ENCODE results near the gene AP2M1.

Gene AP2M1

DNA sequence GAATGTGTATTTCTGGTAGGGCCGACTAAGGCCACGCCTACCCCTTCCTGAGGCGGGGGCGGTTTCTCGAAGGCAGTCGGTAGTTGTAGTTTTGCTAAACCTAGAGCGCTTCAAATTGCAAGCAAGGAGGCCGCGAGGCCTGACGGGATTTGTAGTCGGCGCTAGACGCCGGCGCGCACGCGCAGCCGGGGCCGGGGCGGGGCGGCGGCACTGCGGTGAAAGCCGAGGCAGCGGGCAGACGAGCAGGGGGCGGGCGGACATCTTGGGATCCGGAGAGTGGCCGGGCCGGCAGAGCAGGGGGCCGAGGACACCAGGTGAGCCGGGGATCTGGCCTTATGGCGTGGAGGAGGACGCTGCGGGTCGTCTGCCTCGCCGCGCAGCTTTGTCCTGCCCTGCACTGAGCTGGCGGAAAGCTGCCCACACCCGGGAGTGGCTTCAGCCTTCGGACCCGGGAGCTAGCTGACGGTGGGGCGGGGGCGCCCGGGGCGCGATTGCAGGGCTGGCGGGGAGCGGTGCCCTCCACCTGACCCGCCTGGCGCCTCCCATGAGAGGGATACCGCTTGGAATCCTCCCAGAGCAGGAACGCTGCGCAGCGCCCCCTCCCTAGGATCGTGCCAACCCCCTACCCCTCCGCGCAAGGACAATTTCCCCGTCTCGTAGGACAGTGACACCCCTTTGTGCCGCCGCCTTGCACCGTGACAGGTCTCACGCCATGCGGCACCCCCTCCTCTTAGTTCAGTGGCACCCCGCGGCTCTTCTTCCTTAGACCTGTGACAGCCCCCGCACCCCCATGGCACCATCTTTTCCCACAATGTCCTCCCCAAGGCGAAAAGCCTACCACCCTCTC is at the start of gene AP2M1:
Gene AP2M1, plus strand, starts transcription at position 210 of the 847 bp plus-strand sequence. CDS start 2,139 bp downstream, outside the sequence.
- Histone ChIP-seq H3K27ac (ENCODE audit: low read length) (peak within 1 kb of the TSS; percentile 79), H3K4me1 (ENCODE audit: control insufficient read depth, insufficient read depth, low read length) (peaks cover 35% of the 10 kb centered on the region), H3K36me3 (ENCODE audit: control insufficient read depth in 2 of 2, insufficient read depth in 2 of 2, low read length in 2 of 2) (peaks cover 36 to 42% of the 10 kb centered on the region in 2 donors)

GRCh38 chr3:184126006-184126405 is 48.6 kb upstream of the AP2M1 start:
- H3K9me3 ChIP-seq (ENCODE audit: control insufficient read depth in 2 of 2, low read length in 2 of 2): no peaks in the 10 kb centered on the region
- no peaks in the 10 kb centered on the region for H3K36me3 ChIP-seq (ENCODE audit: control insufficient read depth in 2 of 2, insufficient read depth in 2 of 2, low read length in 2 of 2)
- no peak overlapping the region for H3K9ac ChIP-seq (ENCODE audit: low read length in 2 of 2)
- no peaks in the 10 kb centered on the region for H3K27me3 ChIP-seq (ENCODE audit: control insufficient read depth in 1 of 2, insufficient read depth in 2 of 2, low read length in 2 of 2)
- no peaks in the 10 kb centered on the region for H3K4me1 ChIP-seq (ENCODE audit: control insufficient read depth, insufficient read depth, low read length)
- no peak overlapping the region for H3K27ac ChIP-seq (ENCODE audit: low read length)
- no peak overlapping the region for H3K4me3 ChIP-seq (ENCODE audit: low read length in 2 of 2)

More for the DNA sequence above, at the start of gene AP2M1:
- Histone ChIP-seq H3K9ac (ENCODE audit: low read length in 2 of 2) (peak within 1 kb of the TSS; percentile 94 to 97), H3K27me3 (ENCODE audit: control insufficient read depth in 1 of 2, insufficient read depth in 2 of 2, low read length in 2 of 2) (no peaks in the 10 kb centered on the region), H3K9me3 (ENCODE audit: control insufficient read depth in 2 of 2, low read length in 2 of 2) (no peaks in the 10 kb centered on the region), H3K4me3 (ENCODE audit: low read length in 2 of 2) (peak within 1 kb of the TSS; percentile 88 to 96)

DNA sequence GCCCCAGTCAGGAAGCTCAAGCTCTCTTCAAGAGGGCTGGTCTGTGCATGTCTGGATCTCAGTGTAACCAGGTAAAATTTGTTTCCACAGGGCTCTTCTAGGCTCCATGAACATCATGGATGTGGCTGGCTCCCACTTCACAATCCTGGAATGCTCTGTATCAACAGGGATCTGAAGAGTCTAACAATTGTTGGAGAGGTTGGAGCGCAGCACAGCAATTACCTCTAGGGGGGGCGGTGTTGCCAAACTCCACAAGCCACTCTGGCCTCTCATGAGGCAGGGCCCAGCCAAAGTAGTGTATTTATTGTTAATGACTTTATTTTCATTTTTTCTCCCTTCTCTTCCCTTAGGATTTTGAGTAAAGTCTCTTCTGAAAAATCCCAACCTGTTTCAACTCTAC is 45.6 kb upstream of the AP2M1 start:
- no peaks in the 10 kb centered on the region for H3K36me3 ChIP-seq (ENCODE audit: control insufficient read depth in 2 of 2, insufficient read depth in 2 of 2, low read length in 2 of 2)
- H3K27ac ChIP-seq (ENCODE audit: low read length): no peak overlapping the region
- peaks cover 6% of the 10 kb centered on the region for H3K4me1 ChIP-seq (ENCODE audit: control insufficient read depth, insufficient read depth, low read length)
- no peaks in the 10 kb centered on the region for H3K9me3 ChIP-seq (ENCODE audit: control insufficient read depth in 2 of 2, low read length in 2 of 2)
- H3K9ac ChIP-seq (ENCODE audit: low read length in 2 of 2): no peak overlapping the region
- no peak overlapping the region for H3K4me3 ChIP-seq (ENCODE audit: low read length in 2 of 2)
- no peaks in the 10 kb centered on the region for H3K27me3 ChIP-seq (ENCODE audit: control insufficient read depth in 1 of 2, insufficient read depth in 2 of 2, low read length in 2 of 2)

GRCh38 chr3:184132945-184133344 is 41.7 kb upstream of the AP2M1 start:
- H3K36me3 ChIP-seq (ENCODE audit: control insufficient read depth in 2 of 2, insufficient read depth in 2 of 2, low read length in 2 of 2): peaks cover 0 to 2% of the 10 kb centered on the region in 2 donors
- H3K27me3 ChIP-seq (ENCODE audit: control insufficient read depth in 1 of 2, insufficient read depth in 2 of 2, low read length in 2 of 2): no peaks in the 10 kb centered on the region
- no peaks in the 10 kb centered on the region for H3K9me3 ChIP-seq (ENCODE audit: control insufficient read depth in 2 of 2, low read length in 2 of 2)
- H3K27ac ChIP-seq (ENCODE audit: low read length): no peak overlapping the region
- H3K4me3 ChIP-seq (ENCODE audit: low read length in 2 of 2): no peak overlapping the region
- H3K4me1 ChIP-seq (ENCODE audit: control insufficient read depth, insufficient read depth, low read length): peaks cover 28% of the 10 kb centered on the region
- H3K9ac ChIP-seq (ENCODE audit: low read length in 2 of 2): no peak overlapping the region

- H3K4me1 ChIP-seq (ENCODE audit: control insufficient read depth, insufficient read depth, low read length): peaks cover 28% of the 10 kb centered on the region
- H3K36me3 ChIP-seq (ENCODE audit: control insufficient read depth in 2 of 2, insufficient read depth in 2 of 2, low read length in 2 of 2): peaks cover 0 to 3% of the 10 kb centered on the region in 2 donors
- no peaks in the 10 kb centered on the region for H3K9me3 ChIP-seq (ENCODE audit: control insufficient read depth in 2 of 2, low read length in 2 of 2)
- H3K4me3 ChIP-seq (ENCODE audit: low read length in 2 of 2): peak overlapping the region; percentile 93 to 99
- H3K9ac ChIP-seq (ENCODE audit: low read length in 2 of 2): peak overlapping the region; percentile 88 to 98
- peak overlapping the region; percentile 79 for H3K27ac ChIP-seq (ENCODE audit: low read length)
- no peaks in the 10 kb centered on the region for H3K27me3 ChIP-seq (ENCODE audit: control insufficient read depth in 1 of 2, insufficient read depth in 2 of 2, low read length in 2 of 2)
Observed at GRCh38 chr3:184133840-184134745, 40.6 kb upstream of the AP2M1 start.

- Histone ChIP-seq H3K9ac (ENCODE audit: low read length in 2 of 2) (peak overlapping the region; percentile 88 to 98), H3K27me3 (ENCODE audit: control insufficient read depth in 1 of 2, insufficient read depth in 2 of 2, low read length in 2 of 2) (no peaks in the 10 kb centered on the region), H3K27ac (ENCODE audit: low read length) (peak overlapping the region; percentile 79), H3K9me3 (ENCODE audit: control insufficient read depth in 2 of 2, low read length in 2 of 2) (no peaks in the 10 kb centered on the region), H3K4me1 (ENCODE audit: control insufficient read depth, insufficient read depth, low read length) (peaks cover 28% of the 10 kb centered on the region), H3K4me3 (ENCODE audit: low read length in 2 of 2) (peak overlapping the region; percentile 93 to 99), H3K36me3 (ENCODE audit: control insufficient read depth in 2 of 2, insufficient read depth in 2 of 2, low read length in 2 of 2) (peaks cover 0 to 5% of the 10 kb centered on the region in 2 donors)
Observed at GRCh38 chr3:184134746-184135148, 39.9 kb upstream of the AP2M1 start.

- H3K4me3 ChIP-seq (ENCODE audit: low read length in 2 of 2): peak within 1 kb of the TSS; percentile 93 to 99
- peaks cover 28% of the 10 kb centered on the region for H3K4me1 ChIP-seq (ENCODE audit: control insufficient read depth, insufficient read depth, low read length)
- H3K27ac ChIP-seq (ENCODE audit: low read length): peak within 1 kb of the TSS; percentile 79
- peak within 1 kb of the TSS; percentile 88 to 98 for H3K9ac ChIP-seq (ENCODE audit: low read length in 2 of 2)
- H3K9me3 ChIP-seq (ENCODE audit: control insufficient read depth in 2 of 2, low read length in 2 of 2): no peaks in the 10 kb centered on the region
- no peaks in the 10 kb centered on the region for H3K27me3 ChIP-seq (ENCODE audit: control insufficient read depth in 1 of 2, insufficient read depth in 2 of 2, low read length in 2 of 2)
- H3K36me3 ChIP-seq (ENCODE audit: control insufficient read depth in 2 of 2, insufficient read depth in 2 of 2, low read length in 2 of 2): peaks cover 4 to 7% of the 10 kb centered on the region in 2 donors
Observed at GRCh38 chr3:184135149-184135910, 39.3 kb upstream of the AP2M1 start, which contains the start of gene EIF2B5. TSS of gene EIF2B5 (plus strand) at chr3:184135358. CDS start at chr3:184135386, 28 bp downstream.

GRCh38 chr3:184135911-184136260 is 38.8 kb upstream of the AP2M1 start:
- Histone ChIP-seq H3K9me3 (ENCODE audit: control insufficient read depth in 2 of 2, low read length in 2 of 2) (no peaks in the 10 kb centered on the region), H3K9ac (ENCODE audit: low read length in 2 of 2) (peak overlapping the region; percentile 88 to 98), H3K4me3 (ENCODE audit: low read length in 2 of 2) (peak overlapping the region; percentile 93 to 99), H3K27me3 (ENCODE audit: control insufficient read depth in 1 of 2, insufficient read depth in 2 of 2, low read length in 2 of 2) (no peaks in the 10 kb centered on the region), H3K27ac (ENCODE audit: low read length) (peak overlapping the region; percentile 79), H3K4me1 (ENCODE audit: control insufficient read depth, insufficient read depth, low read length) (peaks cover 28% of the 10 kb centered on the region), H3K36me3 (ENCODE audit: control insufficient read depth in 2 of 2, insufficient read depth in 2 of 2, low read length in 2 of 2) (peaks cover 9 to 11% of the 10 kb centered on the region in 2 donors)

DNA sequence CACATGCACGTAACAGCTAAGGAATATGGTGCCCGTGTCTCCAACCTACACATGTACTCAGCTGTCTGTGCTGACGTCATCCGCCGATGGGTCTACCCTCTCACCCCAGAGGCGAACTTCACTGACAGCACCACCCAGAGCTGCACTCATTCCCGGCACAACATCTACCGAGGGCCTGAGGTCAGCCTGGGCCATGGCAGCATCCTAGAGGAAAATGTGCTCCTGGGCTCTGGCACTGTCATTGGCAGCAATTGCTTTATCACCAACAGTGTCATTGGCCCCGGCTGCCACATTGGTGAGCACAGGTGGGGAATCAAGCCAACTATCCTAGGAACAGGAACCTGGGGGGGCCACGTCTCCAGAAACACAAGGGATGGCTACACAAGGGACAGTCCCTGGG is 34.2 kb upstream of the AP2M1 start:
- Histone ChIP-seq H3K36me3 (ENCODE audit: control insufficient read depth in 2 of 2, insufficient read depth in 2 of 2, low read length in 2 of 2) (peaks cover 49 to 51% of the 10 kb centered on the region in 2 donors), H3K27me3 (ENCODE audit: control insufficient read depth in 1 of 2, insufficient read depth in 2 of 2, low read length in 2 of 2) (no peaks in the 10 kb centered on the region), H3K9me3 (ENCODE audit: control insufficient read depth in 2 of 2, low read length in 2 of 2) (no peaks in the 10 kb centered on the region), H3K27ac (ENCODE audit: low read length) (no peak overlapping the region), H3K9ac (ENCODE audit: low read length in 2 of 2) (no peak overlapping the region), H3K4me1 (ENCODE audit: control insufficient read depth, insufficient read depth, low read length) (peaks cover 21% of the 10 kb centered on the region), H3K4me3 (ENCODE audit: low read length in 2 of 2) (no peak overlapping the region)

DNA sequence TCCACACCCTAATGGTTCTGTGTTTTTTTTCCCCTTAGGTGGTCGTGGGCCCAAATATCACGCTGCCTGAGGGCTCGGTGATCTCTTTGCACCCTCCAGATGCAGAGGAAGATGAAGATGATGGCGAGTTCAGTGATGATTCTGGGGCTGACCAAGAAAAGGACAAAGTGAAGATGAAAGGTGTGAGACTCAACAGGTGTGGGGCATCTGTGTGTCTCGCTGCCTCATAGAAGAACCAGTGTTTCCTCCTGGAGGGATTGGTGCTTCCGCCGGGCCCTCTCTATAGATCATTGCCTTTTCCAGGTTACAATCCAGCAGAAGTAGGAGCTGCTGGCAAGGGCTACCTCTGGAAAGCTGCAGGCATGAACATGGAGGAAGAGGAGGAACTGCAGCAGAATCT is 32.5 kb upstream of the AP2M1 start:
- Histone ChIP-seq H3K9me3 (ENCODE audit: control insufficient read depth in 2 of 2, low read length in 2 of 2) (no peaks in the 10 kb centered on the region), H3K27me3 (ENCODE audit: control insufficient read depth in 1 of 2, insufficient read depth in 2 of 2, low read length in 2 of 2) (no peaks in the 10 kb centered on the region), H3K27ac (ENCODE audit: low read length) (no peak overlapping the region), H3K4me3 (ENCODE audit: low read length in 2 of 2) (no peak overlapping the region), H3K9ac (ENCODE audit: low read length in 2 of 2) (no peak overlapping the region), H3K4me1 (ENCODE audit: control insufficient read depth, insufficient read depth, low read length) (peaks cover 7% of the 10 kb centered on the region), H3K36me3 (ENCODE audit: control insufficient read depth in 2 of 2, insufficient read depth in 2 of 2, low read length in 2 of 2) (peaks cover 52 to 56% of the 10 kb centered on the region in 2 donors)
